Parathyroid adenoma (tissue), 2 donors: ENCODE measurements around the gene METTL25B.

Experiments
- H2AFZ ChIP-seq: fragments of 300-600 bp; sonication (generic); one replicate; pipeline ENCODE4 v1.7.0; 2017; ENCODE audit warnings: antibody characterized with exemption, mild to moderate bottlenecking
- H3K27ac ChIP-seq: fragments of 300-600 bp; sonication (generic); one replicate; pipeline ENCODE4 v1.7.0; 2017
- H3K27me3 ChIP-seq: fragments of 300-600 bp; sonication (generic); one replicate; pipeline ENCODE4 v1.7.0; 2017; ENCODE audit warnings: low read length; ENCODE audit not compliant: control insufficient read depth, insufficient read depth
- H3K36me3 ChIP-seq: fragments of 300-600 bp; sonication (generic); one replicate; pipeline ENCODE4 v1.7.0; 2017; ENCODE audit warnings: low read length; ENCODE audit not compliant: control insufficient read depth, insufficient read depth
- H3K4me1 ChIP-seq: fragments of 300-600 bp; sonication (generic); one replicate; pipeline ENCODE4 v1.7.0; 2017; ENCODE audit warnings: control low read depth
- H3K4me2 ChIP-seq: fragments of 300-600 bp; sonication (generic); one replicate; pipeline ENCODE4 v1.7.0; 2017; ENCODE audit warnings: low read length
- H3K4me3 ChIP-seq: fragments of 300-600 bp; sonication (generic); one replicate; pipeline ENCODE4 v1.7.0; 2017; ENCODE audit warnings: low read depth, low read length
- H3K79me2 ChIP-seq: fragments of 300-600 bp; sonication (generic); one replicate; pipeline ENCODE4 v1.7.0; 2017; ENCODE audit warnings: control low read depth
- H3K9ac ChIP-seq: fragments of 300-600 bp; sonication (generic); one replicate; pipeline ENCODE4 v1.7.0; 2017; ENCODE audit warnings: mild to moderate bottlenecking
- H3K9me3 ChIP-seq: fragments of 300-600 bp; sonication (generic); one replicate; pipeline ENCODE4 v1.7.0; 2017; ENCODE audit warnings: low read length; ENCODE audit not compliant: control insufficient read depth
- TF ChIP-seq, protein P1 (sequence below): fragments of 300-600 bp; sonication (generic); IDR thresholded peaks from one replicate; pipeline ENCODE4 v1.7.0; 2017; ENCODE audit warnings: antibody characterized with exemption, mild to moderate bottlenecking
- donor health status: primary hyperparathyroidism.

The METTL25B gene

GRCh38 chr1:156711011-156711817, 17.1 kb upstream of the METTL25B start:
- H2AFZ ChIP-seq, result no peak overlapping the region
- peaks cover 4% of the 10 kb centered on the region for H3K4me1 ChIP-seq
- no peaks in the 10 kb centered on the region for H3K79me2 ChIP-seq
- no peaks in the 10 kb centered on the region for H3K9me3 ChIP-seq
- no peak overlapping the region for H3K9ac ChIP-seq
- no peaks in the 10 kb centered on the region for H3K27me3 ChIP-seq
- H3K36me3 ChIP-seq, result no peaks in the 10 kb centered on the region
- H3K4me3 ChIP-seq, result no peak overlapping the region
- TF ChIP-seq, protein P1, sequence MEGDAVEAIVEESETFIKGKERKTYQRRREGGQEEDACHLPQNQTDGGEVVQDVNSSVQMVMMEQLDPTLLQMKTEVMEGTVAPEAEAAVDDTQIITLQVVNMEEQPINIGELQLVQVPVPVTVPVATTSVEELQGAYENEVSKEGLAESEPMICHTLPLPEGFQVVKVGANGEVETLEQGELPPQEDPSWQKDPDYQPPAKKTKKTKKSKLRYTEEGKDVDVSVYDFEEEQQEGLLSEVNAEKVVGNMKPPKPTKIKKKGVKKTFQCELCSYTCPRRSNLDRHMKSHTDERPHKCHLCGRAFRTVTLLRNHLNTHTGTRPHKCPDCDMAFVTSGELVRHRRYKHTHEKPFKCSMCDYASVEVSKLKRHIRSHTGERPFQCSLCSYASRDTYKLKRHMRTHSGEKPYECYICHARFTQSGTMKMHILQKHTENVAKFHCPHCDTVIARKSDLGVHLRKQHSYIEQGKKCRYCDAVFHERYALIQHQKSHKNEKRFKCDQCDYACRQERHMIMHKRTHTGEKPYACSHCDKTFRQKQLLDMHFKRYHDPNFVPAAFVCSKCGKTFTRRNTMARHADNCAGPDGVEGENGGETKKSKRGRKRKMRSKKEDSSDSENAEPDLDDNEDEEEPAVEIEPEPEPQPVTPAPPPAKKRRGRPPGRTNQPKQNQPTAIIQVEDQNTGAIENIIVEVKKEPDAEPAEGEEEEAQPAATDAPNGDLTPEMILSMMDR, result no peak
- H3K27ac ChIP-seq, result no peak overlapping the region
- H3K4me2 ChIP-seq, result no peak overlapping the region

DNA sequence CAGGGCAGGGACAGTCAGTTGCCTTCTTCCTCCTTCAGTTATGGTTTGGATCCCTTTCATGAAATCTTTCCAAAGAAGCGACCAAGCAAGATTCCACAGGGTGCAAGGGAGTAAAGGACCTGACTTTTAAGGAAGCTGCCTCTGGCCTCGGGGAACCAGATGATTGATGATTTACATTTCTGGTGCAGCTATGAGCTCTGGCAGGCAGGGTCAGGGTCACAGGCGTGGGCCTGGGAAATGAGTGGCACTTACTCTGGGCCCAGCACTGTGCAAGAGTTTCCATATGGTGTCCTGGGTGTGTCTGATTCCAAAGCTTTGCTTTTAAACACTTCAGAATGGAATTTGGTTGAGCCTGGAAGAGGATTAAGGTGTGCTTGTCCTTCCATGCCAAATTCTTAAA, 15.6 kb upstream of the METTL25B start:
- Histone ChIP-seq H3K4me2 (no peak overlapping the region), H3K27ac (no peak overlapping the region), H3K4me3 (no peak overlapping the region), H3K36me3 (no peaks in the 10 kb centered on the region), H3K9ac (no peak overlapping the region), H3K9me3 (no peaks in the 10 kb centered on the region), H2AFZ (no peak overlapping the region), H3K79me2 (no peaks in the 10 kb centered on the region), H3K27me3 (no peaks in the 10 kb centered on the region), H3K4me1 (no peaks in the 10 kb centered on the region)
- TF ChIP-seq, protein P1, result no peak

DNA sequence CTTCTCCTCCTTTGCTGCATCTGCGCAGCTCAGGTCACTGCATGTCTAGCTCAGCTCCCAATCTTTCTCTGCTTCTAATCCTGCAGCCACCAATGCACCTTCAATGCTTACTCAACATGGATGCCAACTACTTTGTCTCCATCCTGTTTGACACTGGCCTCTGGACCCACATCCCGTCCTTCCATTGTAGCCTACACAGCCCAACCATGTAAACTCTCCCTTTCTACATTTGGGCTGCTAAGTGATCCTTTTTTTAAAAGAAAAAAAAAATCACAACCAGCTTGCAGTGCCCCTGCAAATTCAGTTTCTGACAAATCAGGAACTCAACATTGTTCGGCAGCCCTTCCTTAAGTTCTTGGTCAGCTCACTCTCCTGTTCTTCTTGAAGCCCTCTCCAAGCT, 13.4 kb upstream of the METTL25B start:
- Histone ChIP-seq H3K27me3 (no peaks in the 10 kb centered on the region), H3K4me3 (no peak overlapping the region), H3K4me2 (no peak overlapping the region), H3K79me2 (no peaks in the 10 kb centered on the region), H3K36me3 (no peaks in the 10 kb centered on the region), H3K9me3 (no peaks in the 10 kb centered on the region), H3K9ac (no peak overlapping the region), H3K27ac (no peak overlapping the region), H2AFZ (no peak overlapping the region), H3K4me1 (no peaks in the 10 kb centered on the region)
- TF ChIP-seq, protein P1, result no peak

DNA sequence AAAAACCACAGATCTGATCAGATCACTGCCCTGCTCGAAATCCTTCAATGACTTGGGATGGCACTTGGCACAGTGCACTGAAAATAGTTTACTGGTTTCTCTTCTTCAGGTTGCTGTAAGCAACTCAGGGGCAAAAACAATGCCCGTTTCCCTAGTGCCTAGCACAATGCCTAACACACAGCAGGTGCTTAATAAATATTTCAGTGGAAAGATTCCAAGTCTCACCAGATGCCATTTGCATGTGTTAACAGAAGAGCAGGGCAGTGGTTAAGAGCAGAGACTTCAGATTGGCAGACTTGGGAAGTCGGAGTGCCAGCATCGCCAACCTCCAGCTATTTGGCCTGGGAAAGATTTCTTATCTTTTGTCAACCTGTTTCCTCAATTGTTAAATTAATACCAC, 10.9 kb upstream of the METTL25B start:
- no peak overlapping the region for H3K9ac ChIP-seq
- H3K27ac ChIP-seq, result no peak overlapping the region
- H3K79me2 ChIP-seq, result no peaks in the 10 kb centered on the region
- H3K27me3 ChIP-seq, result no peaks in the 10 kb centered on the region
- TF ChIP-seq, protein P1, result no peak
- H2AFZ ChIP-seq, result no peak overlapping the region
- H3K4me3 ChIP-seq, result no peak overlapping the region
- H3K9me3 ChIP-seq, result no peaks in the 10 kb centered on the region
- no peak overlapping the region for H3K4me2 ChIP-seq
- no peaks in the 10 kb centered on the region for H3K4me1 ChIP-seq
- H3K36me3 ChIP-seq, result no peaks in the 10 kb centered on the region

GRCh38 chr1:156721131-156721530, 7.1 kb upstream of the METTL25B start:
- H3K79me2 ChIP-seq, result peaks cover 14% of the 10 kb centered on the region
- H3K9ac ChIP-seq, result no peak overlapping the region
- no peaks in the 10 kb centered on the region for H3K36me3 ChIP-seq

More at GRCh38 chr1:156721131-156721530, 7.1 kb upstream of the METTL25B start:
- H3K4me2 ChIP-seq, result no peak overlapping the region
- TF ChIP-seq, protein P1, result no peak
- H3K27me3 ChIP-seq, result no peaks in the 10 kb centered on the region
- no peak overlapping the region for H3K4me3 ChIP-seq
- no peaks in the 10 kb centered on the region for H3K4me1 ChIP-seq
- no peak overlapping the region for H2AFZ ChIP-seq
- no peak overlapping the region for H3K27ac ChIP-seq
- no peaks in the 10 kb centered on the region for H3K9me3 ChIP-seq
